Stimulated activated CD4-positive, alpha-beta T cell treated with anti-CD3 and anti-CD28 coated beads, Interleukin-15, amount 100 ng/mL, for 1 hour (primary cell): ENCODE data around the gene CCT8.

Experiments
- DNase-seq, 2 donors: peaks; one replicate each; pipeline ENCODE4 v3.0.0-alpha.2; 2020; ENCODE audit warnings: low read depth in 1 of 2, low spot score in 1 of 2

CCT8 gene

DNA sequence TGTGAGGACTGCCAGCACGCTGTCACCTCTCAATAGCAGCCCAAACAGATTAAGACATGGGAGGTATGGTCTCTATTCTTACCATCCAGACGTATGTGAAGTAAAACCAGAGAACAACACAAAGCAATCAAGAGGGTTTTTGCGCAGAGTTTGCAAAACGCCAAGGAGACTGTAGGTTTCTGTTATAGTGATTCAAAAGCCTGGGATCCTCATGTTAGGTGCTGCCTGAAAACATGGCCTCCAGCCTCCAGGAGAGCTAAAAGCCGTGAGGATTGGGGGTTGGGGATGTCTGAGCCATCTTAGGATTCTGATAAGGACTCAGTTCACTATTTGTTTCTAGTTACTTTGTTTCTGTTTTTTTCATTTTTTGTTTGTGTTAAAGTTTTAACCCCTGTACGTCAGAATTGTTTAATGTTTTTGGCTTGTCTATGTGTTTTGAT lies 4.2 kb upstream of the CCT8 start:
- no peak for DNase-seq

DNA sequence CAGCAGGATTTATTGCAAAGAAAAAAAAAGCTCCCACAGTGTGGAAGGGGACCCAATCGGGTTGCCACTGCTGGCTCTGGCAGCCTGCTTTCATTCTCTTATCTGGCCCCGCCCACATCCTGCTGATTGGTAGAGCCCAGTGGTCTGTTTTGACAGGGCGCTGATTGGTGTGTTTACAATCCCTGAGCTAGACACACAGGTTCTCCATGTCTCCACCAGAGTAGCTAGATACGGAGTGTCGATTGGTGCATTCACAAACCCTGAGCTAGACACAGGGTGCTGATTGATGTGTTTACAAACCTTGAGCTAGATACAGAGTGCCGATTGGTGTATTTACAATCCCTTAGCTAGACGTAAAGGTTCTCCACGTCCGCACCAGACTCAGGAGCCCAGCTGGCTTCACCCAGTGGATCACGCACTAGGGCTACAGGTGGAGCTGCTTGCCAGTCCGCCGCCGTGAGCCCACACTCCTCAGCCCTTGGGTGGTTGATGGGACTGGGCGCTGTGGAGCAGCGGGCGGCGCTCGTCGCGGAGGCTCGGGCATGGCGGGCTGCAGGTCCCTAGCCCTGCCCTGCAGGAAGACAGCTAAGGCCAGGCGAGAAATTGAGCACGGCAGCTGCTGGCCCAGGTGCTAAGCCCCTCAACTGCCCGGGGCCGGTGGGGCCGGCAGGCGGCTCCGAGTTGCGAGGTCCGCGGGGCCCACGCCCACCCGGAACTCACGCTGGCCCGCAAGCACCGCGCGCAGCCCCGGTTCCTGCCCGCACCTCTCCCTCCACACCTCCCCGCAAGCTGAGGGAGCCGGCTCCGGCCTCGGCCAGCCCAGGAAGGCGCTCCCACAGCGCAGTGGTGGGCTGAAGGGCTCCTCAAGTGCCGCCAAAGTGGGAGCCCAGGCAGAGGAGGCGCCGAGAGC lies 3.5 kb upstream of the CCT8 start:
- DNase-seq, result peak; percentile 37 to 48

DNA sequence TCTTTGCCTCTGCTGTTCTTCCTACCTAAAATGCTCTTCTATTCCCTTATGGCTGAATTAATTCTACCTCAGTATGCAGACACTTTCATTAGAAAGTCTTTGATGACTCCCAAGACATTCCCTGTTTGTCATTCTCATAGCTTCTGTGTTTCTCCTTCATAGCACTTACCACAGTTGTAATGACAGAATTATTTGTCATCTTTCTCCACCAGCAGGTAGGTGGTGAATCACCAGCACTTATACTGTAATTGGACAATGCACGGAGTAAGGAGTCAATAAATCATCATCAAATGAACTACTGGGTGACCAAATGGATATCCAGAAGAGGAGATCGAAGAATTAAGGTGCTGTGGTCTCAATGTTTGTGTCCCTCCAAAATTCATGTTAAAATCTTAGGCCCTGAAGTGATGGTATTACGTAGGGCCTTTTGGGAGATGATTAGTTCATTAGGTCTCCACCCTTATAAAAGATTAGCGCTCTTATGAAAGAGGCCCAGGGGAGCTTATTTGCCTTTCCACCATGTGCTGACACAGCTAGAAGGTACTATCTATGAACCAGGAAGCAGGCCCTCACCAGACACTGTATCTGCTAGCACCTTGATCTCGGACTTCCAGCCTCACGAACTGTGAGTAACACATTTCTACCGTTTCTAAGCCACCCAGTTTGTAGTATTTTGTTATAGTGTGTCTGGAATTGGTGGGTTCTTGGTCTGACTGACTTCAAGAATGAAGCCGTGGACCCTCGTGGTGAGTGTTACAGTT lies 2.4 kb upstream of the CCT8 start:
- DNase-seq, result no peak

DNA sequence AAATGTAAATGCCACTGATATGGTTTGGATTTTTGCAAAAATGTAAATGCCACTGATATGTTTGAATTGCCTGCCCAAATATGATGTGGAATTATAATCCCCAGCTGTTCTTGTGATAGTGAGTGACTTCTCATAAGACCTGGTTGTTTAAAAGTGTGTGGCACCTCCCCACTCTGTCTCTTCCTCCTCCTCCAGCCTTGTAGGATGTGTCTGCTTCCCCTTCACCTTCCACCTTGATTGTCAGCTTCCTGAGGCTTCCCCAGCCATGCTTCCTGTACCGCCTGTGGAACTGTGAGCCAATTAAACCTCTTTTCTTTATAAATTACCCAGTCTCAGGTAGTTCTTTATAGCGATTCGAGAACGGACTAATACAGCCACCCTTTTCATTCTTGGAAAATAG lies 1.3 kb upstream of the CCT8 start:
- no peak for DNase-seq

- DNase-seq, result no peak
Measured at GRCh38 chr21:29074007-29074376, 544 bp upstream of the CCT8 start.

DNA sequence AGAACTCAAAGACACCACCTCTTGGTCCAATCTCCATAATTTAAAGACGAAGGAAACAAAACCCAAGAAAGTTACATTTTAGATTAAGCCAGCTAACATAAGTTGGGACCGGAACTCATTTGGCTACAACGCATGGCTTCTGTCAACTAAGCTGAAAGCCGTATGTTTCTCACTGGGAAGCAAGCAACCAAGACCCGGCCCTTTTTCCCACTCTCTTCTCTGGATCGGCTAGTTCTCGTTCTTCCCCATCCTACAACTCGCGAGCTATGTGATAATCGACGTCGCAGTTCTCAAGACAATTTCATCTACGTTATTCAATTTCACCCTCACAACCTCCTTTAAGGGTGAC lies 601 bp downstream of the CCT8 start:
- DNase-seq, result no peak

GRCh38 chr21:29064850-29065481 lies 8.5 kb downstream of the CCT8 start:
- no peak for DNase-seq

DNA sequence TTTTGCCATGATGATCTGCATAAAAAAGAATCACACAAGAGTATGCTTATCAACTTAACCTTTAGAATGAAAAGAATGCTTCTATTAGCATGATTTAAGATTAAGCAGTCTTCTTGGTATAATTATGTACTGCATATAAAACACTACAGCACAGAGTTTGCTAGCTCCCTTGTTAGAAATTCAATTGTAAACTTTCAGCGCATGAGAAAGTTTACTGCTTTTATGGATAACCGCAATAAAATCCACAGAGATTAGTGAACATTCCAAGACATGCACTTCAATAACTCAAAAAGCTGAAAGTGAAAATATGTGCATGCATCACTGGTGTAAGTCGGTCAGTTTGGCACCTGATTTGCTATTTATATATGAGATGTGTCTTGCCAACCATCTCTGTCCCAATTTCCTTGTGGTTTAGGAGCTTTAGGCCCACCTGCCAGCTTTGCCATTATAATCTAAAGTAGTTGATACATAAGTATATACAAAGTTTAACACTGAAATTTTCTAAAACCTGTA lies 16.9 kb downstream of the CCT8 start:
- no peak for DNase-seq

GRCh38 chr21:29056005-29056404 lies 17.4 kb downstream of the CCT8 start:
- DNase-seq, result no peak

DNA sequence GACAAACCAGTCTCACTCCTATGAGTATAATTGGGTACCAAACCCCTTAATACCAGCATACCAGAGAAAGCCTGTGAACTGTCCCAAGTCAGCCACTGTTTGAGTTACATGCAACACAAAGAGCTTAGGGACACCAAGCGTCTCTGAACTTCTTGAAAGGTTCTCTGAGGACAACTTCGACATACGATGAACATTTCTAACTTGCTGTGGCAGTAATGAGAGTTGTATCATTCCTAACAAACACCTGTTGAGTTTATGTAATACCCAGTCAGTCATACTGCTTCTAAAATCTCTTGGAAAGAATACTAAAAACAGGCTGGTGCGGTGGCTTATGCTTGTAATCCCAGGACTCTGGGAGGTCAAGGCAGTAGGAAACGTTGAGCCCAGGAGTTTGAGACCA lies 18.4 kb downstream of the CCT8 start:
- no peak for DNase-seq

DNA sequence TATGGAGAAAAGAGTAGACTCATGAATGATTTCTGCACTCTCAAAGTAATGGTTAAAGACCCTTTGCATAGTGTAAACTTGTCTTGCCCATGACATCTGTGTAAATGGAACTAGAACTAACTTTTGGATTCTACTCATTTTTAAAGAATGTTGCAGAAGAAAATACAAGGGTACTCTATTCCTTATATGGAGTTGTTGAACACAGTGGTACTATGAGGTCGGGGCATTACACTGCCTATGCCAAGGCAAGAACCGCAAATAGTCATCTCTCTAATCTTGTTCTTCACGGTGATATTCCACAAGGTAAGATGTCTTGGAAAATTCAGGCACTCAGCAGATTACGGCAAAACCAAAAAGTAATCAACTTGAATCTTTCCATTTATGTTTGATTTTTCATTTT lies 19.8 kb downstream of the CCT8 start:
- no peak for DNase-seq

GRCh38 chr21:29053011-29053553 lies 20.4 kb downstream of the CCT8 start:
- no peak for DNase-seq

GRCh38 chr21:29052224-29052623 lies 21.2 kb downstream of the CCT8 start:
- no peak for DNase-seq

GRCh38 chr21:29034678-29035077 lies 38.8 kb downstream of the CCT8 start:
- no peak for DNase-seq

- no peak for DNase-seq
Measured at GRCh38 chr21:29033871-29034270, 39.6 kb downstream of the CCT8 start.

GRCh38 chr21:29033301-29033700 lies 40.1 kb downstream of the CCT8 start:
- no peak for DNase-seq

GRCh38 chr21:29030909-29031308 lies 42.5 kb downstream of the CCT8 start:
- no peak for DNase-seq

DNA sequence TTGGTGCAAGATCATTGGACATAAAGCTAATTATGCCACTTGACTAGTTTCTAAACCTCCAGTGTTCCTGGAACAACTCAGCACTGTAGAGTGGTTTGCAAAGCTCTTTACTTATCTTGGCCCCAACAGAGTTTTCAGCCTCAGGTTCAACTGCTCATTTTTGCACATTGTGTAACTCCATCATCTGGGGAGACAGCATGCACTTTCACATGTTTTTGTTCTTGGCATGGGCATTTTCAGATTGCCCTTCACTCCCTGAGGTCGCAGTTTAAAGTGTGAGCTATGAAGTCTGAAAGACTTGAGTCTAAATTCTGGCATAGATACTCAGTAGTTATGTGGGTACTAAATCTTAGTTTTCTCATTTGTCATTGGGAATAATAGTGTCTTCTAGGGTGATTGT lies 43.9 kb downstream of the CCT8 start:
- DNase-seq, result no peak

DNA sequence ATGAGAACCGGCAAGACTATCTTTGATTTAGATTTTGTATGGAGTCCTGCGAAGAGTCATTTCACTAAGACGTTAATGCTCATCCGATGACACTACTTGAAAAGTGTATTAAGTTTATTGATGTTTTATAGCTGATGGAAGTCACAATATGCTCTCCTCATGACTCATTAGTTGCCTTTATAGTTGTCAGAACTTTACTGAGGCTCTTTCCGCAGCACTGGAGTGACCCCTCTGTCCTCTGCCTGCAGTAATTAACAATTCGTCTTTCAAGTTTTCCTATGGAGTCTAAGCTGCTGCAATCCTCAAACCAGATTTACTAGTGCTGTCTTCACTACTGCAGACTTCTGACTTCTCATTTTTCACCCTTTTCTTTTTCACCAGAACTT lies 48.1 kb downstream of the CCT8 start:
- no peak for DNase-seq

DNA sequence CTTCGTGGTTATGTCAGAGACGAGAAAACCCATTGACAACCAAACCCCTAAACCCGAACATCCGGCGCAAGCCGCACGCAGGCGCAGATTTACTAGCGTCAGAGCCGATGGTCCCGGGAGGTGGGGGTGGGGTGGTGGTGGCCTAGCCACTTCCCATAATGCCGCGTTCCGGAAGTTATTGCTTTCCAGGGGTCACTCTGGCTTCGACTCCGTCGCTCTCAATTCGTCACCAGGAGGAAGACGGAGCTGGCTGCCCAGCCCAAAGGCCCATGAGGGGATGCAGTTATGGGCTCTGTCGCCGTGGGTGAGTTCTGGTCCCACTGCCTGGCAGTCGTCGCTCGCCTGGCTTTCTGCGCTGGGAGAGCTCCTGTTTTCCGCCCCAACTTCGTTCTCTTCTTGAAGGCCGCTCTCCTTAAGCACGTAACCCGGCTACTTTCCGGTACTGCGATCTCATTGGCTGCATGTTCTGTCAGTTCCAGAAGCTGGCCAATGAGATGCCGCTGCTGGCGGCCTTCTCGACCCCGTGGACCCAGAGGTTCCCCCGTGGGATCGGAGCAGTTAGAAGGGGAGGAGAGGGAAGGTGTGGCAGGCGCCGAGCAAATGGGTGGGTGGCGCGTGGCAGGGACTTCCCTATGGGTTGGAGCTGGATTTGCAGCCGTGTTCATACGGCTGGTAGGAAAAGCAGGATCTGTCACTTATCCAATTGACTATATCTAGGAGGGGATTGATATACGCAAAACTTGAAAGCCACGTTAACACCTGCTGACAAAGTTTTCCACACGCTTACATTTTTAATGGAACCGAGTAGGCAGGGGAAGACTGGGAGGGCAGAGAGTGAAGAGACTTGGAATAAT lies 48.7 kb downstream of the CCT8 start, which contains the start of gene USP16:
Gene USP16, plus strand, starts transcription at position 195 of the 854 bp plus-strand sequence. CDS start 3,246 bp downstream, outside the sequence.
- peak; percentile 85 to 86 for DNase-seq
